Calu3 (cell line): ENCODE measurements around the gene TTC39A. TPM values are rescaled to one million over a fixed set of nuclear protein-coding genes. Genes with fewer than 3 reads are reported as not detected.

Experiments used
- BruUV-seq: library from RNA; stranded (reverse); fragments of 400-500 nt; replicated peaks from 2 replicates; lab custom pipeline; 2021; lab: Mats Ljungman, UMichigan
- CTCF ChIA-PET: fragments of 300-600 bp; sonication (Branson Sonifier 250); formaldehyde crosslinking; loops from one replicate; lab custom pipeline; 2022; ENCODE audit warnings: antibody characterized with exemption; lab: Charles Lee
- DNase-seq: peaks from one replicate; pipeline ENCODE4 v3.0.0; 2022
- H3K27ac Mint-ChIP-seq: one replicate; pipeline ENCODE4 v1.8.0; 2022; ENCODE audit warnings: mixed read lengths; ENCODE audit not compliant: unreplicated experiment
- H3K27me3 Mint-ChIP-seq: one replicate; pipeline ENCODE4 v1.8.0; 2022; ENCODE audit warnings: mixed read lengths; ENCODE audit not compliant: unreplicated experiment
- H3K36me3 Mint-ChIP-seq: one replicate; pipeline ENCODE4 v1.8.0; 2022; ENCODE audit warnings: mild to moderate bottlenecking, moderate library complexity, mixed read lengths; ENCODE audit not compliant: insufficient read depth, unreplicated experiment
- H3K4me1 Mint-ChIP-seq: one replicate; pipeline ENCODE4 v1.8.0; 2022; ENCODE audit warnings: mild to moderate bottlenecking, low read depth, mixed read lengths; ENCODE audit not compliant: unreplicated experiment
- H3K4me3 Mint-ChIP-seq: one replicate; pipeline ENCODE4 v1.8.0; 2022; ENCODE audit warnings: mild to moderate bottlenecking, low read depth, moderate library complexity, mixed read lengths; ENCODE audit not compliant: unreplicated experiment
- H3K9me3 Mint-ChIP-seq: one replicate; pipeline ENCODE4 v1.8.0; 2022; ENCODE audit warnings: low read depth, mixed read lengths; ENCODE audit not compliant: unreplicated experiment
- CTCF ChIP-seq: fragments of 200-600 bp; IDR thresholded peaks from one replicate; pipeline ENCODE4 v1.8.0; 2022; ENCODE audit warnings: antibody characterized with exemption; ENCODE audit not compliant: unreplicated experiment
- intact Hi-C: fragments of 100-400 bp; cut with micrococcal nuclease; formaldehyde crosslinking; loops from one replicate; pipeline ENCODE4 v1.10.0; 2022; ENCODE audit not compliant: unreplicated experiment
- total RNA-seq: library from RNA; stranded (reverse); gene quantifications from 2 replicates; pipeline ENCODE4 v1.2.3, GENCODE V29; 2022

TTC39A gene
- total RNA-seq, 1 experiment from 2014 or later = 18.8 TPM

DNA sequence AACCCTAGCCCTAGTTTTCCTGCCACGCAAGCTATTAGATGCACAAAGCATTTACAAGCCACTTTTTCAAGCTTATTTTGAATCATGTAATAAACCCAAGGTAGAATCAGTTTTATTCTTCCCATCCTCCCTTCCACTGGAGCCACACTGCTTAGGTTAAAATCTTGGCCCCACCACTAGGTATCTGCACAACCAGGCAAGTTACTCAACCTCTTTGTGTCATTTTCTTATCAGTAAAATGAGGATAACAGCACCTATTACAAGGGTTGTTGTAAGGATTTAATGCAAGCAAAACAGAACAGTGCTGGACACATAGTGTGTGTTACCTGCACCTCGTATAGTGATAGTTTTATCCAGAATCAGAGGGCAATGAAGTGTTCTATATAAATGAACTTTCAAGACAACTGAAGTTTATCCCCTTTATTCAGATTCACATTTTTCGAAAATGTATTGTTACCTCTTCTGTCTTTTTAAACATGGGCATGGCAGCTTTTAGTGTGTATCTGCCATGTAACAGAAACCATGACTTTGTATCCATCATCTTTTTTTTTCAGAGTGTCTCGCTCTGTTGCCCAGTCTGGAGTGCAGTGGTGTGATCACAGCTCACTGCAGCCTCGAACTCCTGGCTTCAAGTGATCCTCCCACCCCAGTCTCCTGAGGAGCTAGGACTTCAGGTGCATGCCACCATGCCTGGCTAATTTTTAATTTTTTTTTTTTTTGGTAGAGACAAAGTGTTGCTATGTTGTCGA lies 17.2 kb upstream of the TTC39A start:
- no peak for DNase-seq
- Mint-ChIP-seq H3K27ac (no peak overlapping the region), H3K27me3 (no peaks in the 10 kb centered on the region), H3K9me3 (no peaks in the 10 kb centered on the region), H3K4me3 (no peak overlapping the region), H3K36me3 (peaks cover 17% of the 10 kb centered on the region), H3K4me1 (peaks cover 11% of the 10 kb centered on the region)
- no peak for TF ChIP-seq CTCF
- CTCF ChIA-PET = no interaction called here
- no TSS peak for BruUV-seq
- intact Hi-C loops = no loop called here

- no peak overlapping the region for H3K4me3 Mint-ChIP-seq
- peaks cover 11% of the 10 kb centered on the region for H3K4me1 Mint-ChIP-seq
- peaks cover 17% of the 10 kb centered on the region for H3K36me3 Mint-ChIP-seq
- DNase-seq = no peak
- H3K27me3 Mint-ChIP-seq = no peaks in the 10 kb centered on the region
- TF ChIP-seq CTCF = no peak
- no TSS peak for BruUV-seq
- no peaks in the 10 kb centered on the region for H3K9me3 Mint-ChIP-seq
- CTCF ChIA-PET = no interaction called here
- H3K27ac Mint-ChIP-seq = no peak overlapping the region
- intact Hi-C loops = no loop called here
Observed at GRCh38 chr1:51346086-51346942, 16.0 kb upstream of the TTC39A start.

DNA sequence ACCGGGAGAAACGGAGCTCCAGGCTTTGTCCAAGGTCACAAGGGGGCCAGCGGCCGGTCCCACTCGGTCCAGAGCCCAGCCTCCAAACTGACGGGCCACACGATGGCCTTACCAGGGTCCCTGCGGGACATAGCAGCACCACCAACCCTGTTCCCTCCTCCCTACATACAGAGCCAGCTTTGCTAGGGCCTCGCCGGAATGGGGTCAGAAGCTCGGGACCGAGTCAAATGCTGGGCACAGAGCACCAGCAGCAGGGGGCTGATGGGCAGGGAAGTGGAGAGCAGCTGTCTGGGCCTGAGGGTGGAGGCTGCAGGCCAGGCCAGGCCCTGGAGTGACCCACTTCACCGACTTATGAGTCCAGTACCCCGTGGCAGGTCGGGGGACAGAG lies 14.9 kb upstream of the TTC39A start:
- Mint-ChIP-seq H3K36me3 (peaks cover 17% of the 10 kb centered on the region), H3K27me3 (no peaks in the 10 kb centered on the region), H3K27ac (no peak overlapping the region), H3K4me1 (peaks cover 11% of the 10 kb centered on the region), H3K4me3 (peak overlapping the region; percentile 77), H3K9me3 (no peaks in the 10 kb centered on the region)
- no peak for TF ChIP-seq CTCF
- no peak for DNase-seq
- intact Hi-C loops = no loop called here
- no TSS peak for BruUV-seq
- CTCF ChIA-PET = interaction anchor here (0.6 kb wide), 2 partner anchors 255 to 311 kb away, joined by 8 read pairs; no protein-coding TSS in a partner anchor

DNA sequence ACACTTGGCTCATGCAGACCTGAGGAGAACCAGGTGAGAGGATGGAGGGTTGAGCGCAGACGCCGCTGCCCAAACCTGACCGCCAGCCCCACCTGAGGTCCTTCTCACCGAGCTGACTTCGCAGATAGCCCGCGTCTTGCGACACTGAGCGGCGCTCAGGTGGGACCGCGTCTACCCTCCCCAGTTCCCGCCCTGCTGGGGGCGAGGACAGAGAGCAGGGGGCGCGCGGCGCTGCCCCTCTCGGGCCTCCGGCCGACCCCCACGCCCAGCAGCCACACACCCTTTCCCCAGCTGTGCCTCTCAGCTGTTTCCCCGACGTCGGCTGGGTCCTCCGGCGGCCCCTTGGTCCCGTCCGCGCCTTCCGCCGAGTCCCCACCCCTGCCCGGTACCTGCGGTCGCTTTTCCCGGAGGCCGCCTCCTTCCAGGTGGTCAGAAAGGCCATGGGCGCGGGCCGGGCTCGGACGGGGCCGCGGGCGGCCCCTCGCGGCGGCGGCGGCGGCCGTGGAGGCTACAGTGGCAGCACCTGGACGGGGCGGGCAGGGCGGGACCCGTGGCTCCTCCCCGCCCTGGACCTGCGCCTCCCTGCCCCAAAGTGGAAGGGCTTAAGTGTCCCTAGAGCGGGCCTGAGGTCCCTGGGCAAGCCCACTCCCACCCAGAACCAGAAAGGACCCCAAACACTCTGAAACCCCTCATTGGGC lies 14.4 kb upstream of the TTC39A start:
- intact Hi-C loops = no loop called here
- H3K4me1 Mint-ChIP-seq = peaks cover 11% of the 10 kb centered on the region
- no TSS peak for BruUV-seq
- CTCF ChIA-PET = interaction anchor here (0.6 to 1.7 kb wide), 4 partner anchors 14 to 312 kb away, joined by 3 to 8 read pairs (median 8); partner anchors contain the start of gene TTC39A
- no peaks in the 10 kb centered on the region for H3K9me3 Mint-ChIP-seq
- peak; percentile 65 for TF ChIP-seq CTCF
- peak overlapping the region; percentile 77 for H3K4me3 Mint-ChIP-seq
- peak; percentile 81 for DNase-seq
- H3K27ac Mint-ChIP-seq = peak overlapping the region; percentile 52
- peaks cover 17% of the 10 kb centered on the region for H3K36me3 Mint-ChIP-seq
- no peaks in the 10 kb centered on the region for H3K27me3 Mint-ChIP-seq
